ENCODE results near the gene GRIA3.
A peak's percentile ranks its signal among the peaks of the same experiment; 100 is the strongest.
"Not testable (repeated sequence)": the region's sequence is repeated elsewhere in the genome, so short reads cannot be mapped to it uniquely, and the experiment has no call there.

GRIA3 gene

GRCh38 chrX:123514279-123514640 is 330.2 kb downstream of the GRIA3 start:
- peak; percentile 14 for TF ChIP-seq CTCF (IDR thresholded peaks at IDR 0.05; ENCODE audit: extremely low read depth, insufficient read depth, missing control alignments)
- DNase-seq (ENCODE audit: low spot score); in situ Hi-C loops (cut with MboI; ENCODE audit: low pct_unique_long_range_greater_than_20kb, low sequenced_read_pairs, unreplicated experiment): not testable (repeated sequence)

- TF ChIP-seq CTCF (IDR thresholded peaks at IDR 0.05; ENCODE audit: extremely low read depth, insufficient read depth, missing control alignments), result no peak
- in situ Hi-C loops (cut with MboI; ENCODE audit: low pct_unique_long_range_greater_than_20kb, low sequenced_read_pairs, unreplicated experiment), result no loop called here
- DNase-seq (ENCODE audit: low spot score), result no peak
Measured at GRCh38 chrX:123518791-123519190, 334.7 kb downstream of the GRIA3 start.

GRCh38 chrX:123525123-123525725 is 341.1 kb downstream of the GRIA3 start:
- in situ Hi-C loops (cut with MboI; ENCODE audit: low pct_unique_long_range_greater_than_20kb, low sequenced_read_pairs, unreplicated experiment), result no loop called here
- TF ChIP-seq CTCF (IDR thresholded peaks at IDR 0.05; ENCODE audit: extremely low read depth, insufficient read depth, missing control alignments), result no peak
- no peak for DNase-seq (ENCODE audit: low spot score)

GRCh38 chrX:123530726-123531125 is 346.6 kb downstream of the GRIA3 start:
- DNase-seq (ENCODE audit: low spot score); in situ Hi-C loops (cut with MboI; ENCODE audit: low pct_unique_long_range_greater_than_20kb, low sequenced_read_pairs, unreplicated experiment): not testable (repeated sequence)

Data from GM13977 (cell line).